ENCODE results near the gene FOXG1.

FOXG1 gene

GRCh38 chr14:28766469-28766955 lies at the start of gene FOXG1:
FOXG1 (plus strand) TSS chr14:28766787; CDS start chr14:28767280, 493 bp downstream.
- no peaks in the 10 kb centered on the region for H3K27me3 ChIP-seq (ENCODE audit: insufficient read depth, low read depth, severe bottlenecking)
- no peak for TF ChIP-seq CTCF (IDR thresholded peaks at IDR 0.05; ENCODE audit: low read depth, low read length)

GRCh38 chr14:28719130-28719529 lies 47.5 kb upstream of the FOXG1 start:
- H3K9me3 ChIP-seq (ENCODE audit: severe bottlenecking): no peaks in the 10 kb centered on the region
- no peaks in the 10 kb centered on the region for H3K27me3 ChIP-seq (ENCODE audit: insufficient read depth, low read depth, severe bottlenecking)
- DNase-seq: no peak
- no peak overlapping the region for H3K4me3 ChIP-seq (ENCODE audit: low read depth, low read length)
- no peak overlapping the region for H3K27ac ChIP-seq
- H3K36me3 ChIP-seq: no peaks in the 10 kb centered on the region
- TF ChIP-seq CTCF (IDR thresholded peaks at IDR 0.05; ENCODE audit: low read depth, low read length): no peak

More at GRCh38 chr14:28766469-28766955, at the start of gene FOXG1:
- DNase-seq: no peak
- Histone ChIP-seq H3K9me3 (ENCODE audit: severe bottlenecking) (peaks cover 5% of the 10 kb centered on the region), H3K36me3 (no peaks in the 10 kb centered on the region), H3K4me3 (ENCODE audit: low read depth, low read length) (peak within 1 kb of the TSS; percentile 35), H3K27ac (no peak within 1 kb of the TSS)

GRCh38 chr14:28731358-28731757 lies 35.2 kb upstream of the FOXG1 start:
- DNase-seq: no peak

GRCh38 chr14:28742171-28742846 lies 24.3 kb upstream of the FOXG1 start:
- Histone ChIP-seq H3K4me3 (ENCODE audit: low read depth, low read length) (no peak overlapping the region), H3K27ac (no peak overlapping the region), H3K36me3 (no peaks in the 10 kb centered on the region), H3K9me3 (ENCODE audit: severe bottlenecking) (peaks cover under 1% of the 10 kb centered on the region), H3K27me3 (ENCODE audit: insufficient read depth, low read depth, severe bottlenecking) (no peaks in the 10 kb centered on the region)
- no peak for TF ChIP-seq CTCF (IDR thresholded peaks at IDR 0.05; ENCODE audit: low read depth, low read length)
- no peak for DNase-seq

More at GRCh38 chr14:28731358-28731757, 35.2 kb upstream of the FOXG1 start:
- no peak for TF ChIP-seq CTCF (IDR thresholded peaks at IDR 0.05; ENCODE audit: low read depth, low read length)
- Histone ChIP-seq H3K27ac (no peak overlapping the region), H3K9me3 (ENCODE audit: severe bottlenecking) (no peaks in the 10 kb centered on the region), H3K36me3 (no peaks in the 10 kb centered on the region), H3K4me3 (ENCODE audit: low read depth, low read length) (no peak overlapping the region), H3K27me3 (ENCODE audit: insufficient read depth, low read depth, severe bottlenecking) (no peaks in the 10 kb centered on the region)

GRCh38 chr14:28744126-28744525 lies 22.5 kb upstream of the FOXG1 start:
- Histone ChIP-seq H3K4me3 (ENCODE audit: low read depth, low read length) (no peak overlapping the region), H3K9me3 (ENCODE audit: severe bottlenecking) (peaks cover 2% of the 10 kb centered on the region), H3K36me3 (no peaks in the 10 kb centered on the region), H3K27me3 (ENCODE audit: insufficient read depth, low read depth, severe bottlenecking) (no peaks in the 10 kb centered on the region), H3K27ac (no peak overlapping the region)
- no peak for TF ChIP-seq CTCF (IDR thresholded peaks at IDR 0.05; ENCODE audit: low read depth, low read length)
- DNase-seq: no peak

GRCh38 chr14:28745176-28745575 lies 21.4 kb upstream of the FOXG1 start:
- DNase-seq: no peak
- H3K36me3 ChIP-seq: no peaks in the 10 kb centered on the region
- H3K27ac ChIP-seq: no peak overlapping the region
- no peak overlapping the region for H3K4me3 ChIP-seq (ENCODE audit: low read depth, low read length)
- no peak for TF ChIP-seq CTCF (IDR thresholded peaks at IDR 0.05; ENCODE audit: low read depth, low read length)
- H3K27me3 ChIP-seq (ENCODE audit: insufficient read depth, low read depth, severe bottlenecking): no peaks in the 10 kb centered on the region
- H3K9me3 ChIP-seq (ENCODE audit: severe bottlenecking): peaks cover 2% of the 10 kb centered on the region
